Activated CD8-positive, alpha-beta T cell treated with anti-CD3 and anti-CD28 coated beads for 36 hours (primary cell): ENCODE measurements around the gene KRT28. TPM values are rescaled to one million over a fixed set of nuclear protein-coding genes. Genes with fewer than 3 reads are reported as not detected.
"Not testable (repeated sequence)": the region's sequence is repeated elsewhere in the genome, so short reads cannot be mapped to it uniquely, and the experiment has no call there.

Experiments
- ATAC-seq: fragments of 200-7000 bp; cut with Tn5 transposase; one replicate; pipeline ENCODE4 v1.10.0; 2021; ENCODE audit warnings: mild to moderate bottlenecking, moderate library complexity
- CTCF ChIA-PET: fragments of 350-600 bp; sonication (Branson Sonifier 250); formaldehyde crosslinking; loops from one replicate; lab custom pipeline; 2021; ENCODE audit warnings: antibody characterized with exemption; lab: Charles Lee
- POLR2A ChIA-PET: fragments of 350-600 bp; sonication (Branson Sonifier 250); formaldehyde crosslinking; loops from one replicate; lab custom pipeline; 2021; ENCODE audit warnings: antibody characterized with exemption; lab: Charles Lee
- DNase-seq: peaks from one replicate; pipeline ENCODE4 v3.0.0-alpha.2; 2020
- H3K27ac Mint-ChIP-seq: one replicate; pipeline ENCODE4 v1.8.0; 2021; ENCODE audit warnings: mild to moderate bottlenecking, mixed read lengths
- H3K27me3 Mint-ChIP-seq: one replicate; pipeline ENCODE4 v1.8.0; 2021; ENCODE audit warnings: mixed read lengths
- H3K36me3 Mint-ChIP-seq: one replicate; pipeline ENCODE4 v1.8.0; 2021; ENCODE audit warnings: low read depth, mixed read lengths
- H3K4me1 Mint-ChIP-seq: one replicate; pipeline ENCODE4 v1.8.0; 2021; ENCODE audit warnings: low read depth, mixed read lengths
- H3K4me3 Mint-ChIP-seq: one replicate; pipeline ENCODE4 v1.8.0; 2021; ENCODE audit warnings: mild to moderate bottlenecking, moderate library complexity, mixed read lengths
- H3K9me3 Mint-ChIP-seq: one replicate; pipeline ENCODE4 v1.8.0; 2021; ENCODE audit warnings: mixed read lengths
- CTCF ChIP-seq: fragments of 200-600 bp; IDR thresholded peaks from one replicate; pipeline ENCODE4 v1.8.0; 2022; ENCODE audit warnings: antibody characterized with exemption, mild to moderate bottlenecking
- intact Hi-C: fragments of 100-400 bp; cut with micrococcal nuclease; formaldehyde crosslinking; loops from one replicate; pipeline ENCODE4 v1.10.0; 2022
- total RNA-seq, 2 experiments: library from RNA; stranded (reverse); gene quantifications; one replicate each; pipeline ENCODE4 v1.2.3, GENCODE V29; 2021

KRT28 gene
- total RNA-seq, 2 experiments from 2014 or later: not detected

GRCh38 chr17:40753804-40754203 is 46.0 kb downstream of the KRT28 start:
- intact Hi-C loops: no loop called here
- H3K4me3 Mint-ChIP-seq: no peak overlapping the region
- no peak for DNase-seq
- no peaks in the 10 kb centered on the region for H3K36me3 Mint-ChIP-seq
- peaks cover 38% of the 10 kb centered on the region for H3K27me3 Mint-ChIP-seq
- CTCF ChIA-PET: no interaction called here
- POLR2A ChIA-PET: no interaction called here
- no peak for TF ChIP-seq CTCF
- no peaks in the 10 kb centered on the region for H3K4me1 Mint-ChIP-seq
- no peak for ATAC-seq
- no peak overlapping the region for H3K27ac Mint-ChIP-seq
- H3K9me3 Mint-ChIP-seq: peaks cover 6% of the 10 kb centered on the region

DNA sequence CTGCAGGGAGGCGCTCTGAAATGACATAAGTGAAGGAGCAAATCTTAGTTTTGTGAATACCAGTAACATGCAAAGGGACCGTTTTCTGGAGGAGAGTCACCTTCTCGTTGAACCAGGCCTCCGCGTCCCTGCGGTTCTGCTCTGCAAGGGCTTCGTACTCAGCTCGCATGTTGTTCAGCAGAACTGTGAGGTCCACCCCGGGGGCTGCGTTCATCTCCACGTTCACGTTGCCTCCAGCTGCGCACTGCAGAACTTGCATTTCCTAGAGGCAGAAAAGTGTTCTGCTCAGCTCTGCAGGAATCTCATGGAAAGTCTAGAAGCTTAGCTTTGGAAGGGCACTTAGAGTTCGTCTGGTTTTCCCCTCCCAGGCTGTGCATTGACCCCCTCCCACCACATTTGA is 48.7 kb downstream of the KRT28 start:
- no peaks in the 10 kb centered on the region for H3K4me1 Mint-ChIP-seq
- ATAC-seq (no peak), DNase-seq (no peak)
- no peak for TF ChIP-seq CTCF
- no peaks in the 10 kb centered on the region for H3K36me3 Mint-ChIP-seq
- no peak overlapping the region for H3K4me3 Mint-ChIP-seq
- peaks cover 35% of the 10 kb centered on the region for H3K27me3 Mint-ChIP-seq
- CTCF ChIA-PET: no interaction called here
- intact Hi-C loops: no loop called here
- no peak overlapping the region for H3K27ac Mint-ChIP-seq
- POLR2A ChIA-PET: no interaction called here
- H3K9me3 Mint-ChIP-seq: no peaks in the 10 kb centered on the region

- no peak for ATAC-seq
- TF ChIP-seq CTCF: no peak
- Mint-ChIP-seq H3K9me3 (no peaks in the 10 kb centered on the region), H3K4me1 (no peaks in the 10 kb centered on the region), H3K27ac (no peak overlapping the region), H3K36me3 (no peaks in the 10 kb centered on the region), H3K4me3 (no peak overlapping the region), H3K27me3 (peaks cover 31% of the 10 kb centered on the region)
- intact Hi-C loops: no loop called here
- ChIA-PET POLR2A (no interaction called here), CTCF (no interaction called here)
- DNase-seq: no peak
These were observed 49.4 kb downstream of the KRT28 start for GRCh38 chr17:40750391-40750790.

GRCh38 chr17:40748666-40749065 is 51.1 kb downstream of the KRT28 start:
- POLR2A ChIA-PET, intact Hi-C loops, H3K4me3 Mint-ChIP-seq, H3K9me3 Mint-ChIP-seq, H3K36me3 Mint-ChIP-seq, H3K27ac Mint-ChIP-seq, DNase-seq, CTCF ChIA-PET, ATAC-seq, H3K4me1 Mint-ChIP-seq: not testable (repeated sequence)
- H3K27me3 Mint-ChIP-seq: peaks cover 31% of the 10 kb centered on the region

Other genes with a start within 250 kb of the KRT28 start
- 100 to 1,000 TPM; 297 to 302 TPM for gene CCR7, start 234.5 kb downstream of the KRT28 start, total RNA-seq
- 10 to 100 TPM; 87.8 to 92.5 TPM for gene SMARCE1, start 152.1 kb downstream of the KRT28 start, total RNA-seq
- gene KRT222, start 134.8 kb downstream of the KRT28 start, total RNA-seq: not detected
- not detected for gene KRT24, start 96.2 kb downstream of the KRT28 start, total RNA-seq
- not detected for gene KRT25, start 44.6 kb downstream of the KRT28 start, total RNA-seq
- not detected for gene KRT26, start 27.8 kb downstream of the KRT28 start, total RNA-seq
- gene KRT27, start 17.4 kb downstream of the KRT28 start, total RNA-seq: not detected
- 10 to 100 TPM; 26.9 to 31.3 TPM for gene KRT10, start 22.7 kb upstream of the KRT28 start, total RNA-seq
- not detected for gene KRT12, start 67.3 kb upstream of the KRT28 start, total RNA-seq
- gene KRT20, start 85.3 kb upstream of the KRT28 start, total RNA-seq: not detected
- gene KRT23, start 137.7 kb upstream of the KRT28 start, total RNA-seq: not detected
- not detected for gene KRT39, start 167.0 kb upstream of the KRT28 start, total RNA-seq
- not detected for gene KRT40, start 184.4 kb upstream of the KRT28 start, total RNA-seq
- gene KRTAP3-3, start 194.2 kb upstream of the KRT28 start, total RNA-seq: not detected
- gene KRTAP3-2, start 199.9 kb upstream of the KRT28 start, total RNA-seq: not detected
- gene KRTAP3-1, start 209.2 kb upstream of the KRT28 start, total RNA-seq: not detected
- not detected for gene KRTAP1-5, start 227.2 kb upstream of the KRT28 start, total RNA-seq
- not detected for gene KRTAP1-4, start 230.2 kb upstream of the KRT28 start, total RNA-seq
- gene KRTAP1-3, start 234.9 kb upstream of the KRT28 start, total RNA-seq: not detected
- not detected for gene KRTAP1-1, start 241.5 kb upstream of the KRT28 start, total RNA-seq
- gene KRTAP2-1, start 247.4 kb upstream of the KRT28 start, total RNA-seq: not detected